ENCODE results near the gene FGGY. TPM values are rescaled to one million over a fixed set of nuclear protein-coding genes. Genes with fewer than 3 reads are reported as not detected.
A peak's percentile ranks its signal among the peaks of the same experiment; 100 is the strongest.

Gene FGGY
- total and polyA plus RNA-seq, 7 experiments from 2014 or later, result 2.5 to 15.2 (median 11.2) TPM

DNA sequence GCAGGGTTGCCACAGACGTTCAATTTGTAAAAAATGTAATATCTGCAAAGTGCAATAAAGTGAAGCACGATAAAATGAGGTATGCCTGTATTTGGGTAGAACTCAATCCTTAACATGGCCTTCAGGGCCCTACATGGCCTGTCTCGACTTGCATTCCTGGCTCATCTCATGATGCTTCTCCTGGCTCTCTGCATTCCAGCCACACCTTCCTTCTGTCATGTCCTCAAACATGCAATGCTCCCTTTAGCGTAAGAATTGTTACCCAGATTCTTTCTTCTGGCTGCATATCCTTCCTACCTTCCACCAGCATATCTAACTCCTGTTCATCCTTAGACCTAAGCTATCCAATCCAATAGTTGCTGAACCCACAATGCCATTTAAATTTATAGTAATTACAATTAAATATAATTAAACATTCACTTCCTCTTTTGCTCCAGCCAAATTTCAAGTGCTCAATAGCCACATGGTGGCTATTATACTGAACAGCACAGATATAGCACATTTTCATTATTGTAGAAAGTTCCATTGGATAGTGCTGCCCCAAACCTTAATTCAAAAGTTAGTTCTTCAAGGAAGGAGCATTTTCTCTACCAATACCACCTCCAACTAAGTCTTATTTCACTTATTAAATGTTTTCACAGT, 32.6 kb downstream of the FGGY start:
- H3K9me3 ChIP-seq (ENCODE audit: control insufficient read depth in 2 of 3, low read length in 3 of 3), result no peaks in the 10 kb centered on the region
- H3K27ac ChIP-seq (ENCODE audit: low read depth, low read length), result no peak overlapping the region
- intact Hi-C loops (cut with micrococcal nuclease), result loop anchor here in 1 of 2 donors (2.0 kb wide), 1 partner anchor 33 kb away; the partner anchor contains the start of gene FGGY
- no peaks in the 10 kb centered on the region for H3K36me3 ChIP-seq (ENCODE audit: control insufficient read depth in 2 of 3, insufficient read depth in 3 of 3, low read length in 3 of 3)
- POLR2A ChIA-PET, result no interaction called here
- H3K27me3 Mint-ChIP-seq, result no peaks in the 10 kb centered on the region
- no peak overlapping the region for H3K27ac Mint-ChIP-seq
- peaks cover 0 to 12% (median 0%) of the 10 kb centered on the region in 11 donors for H3K9me3 Mint-ChIP-seq
- H3K4me3 Mint-ChIP-seq, result no peak overlapping the region
- H3K4me1 Mint-ChIP-seq, result peaks cover 5 to 38% (median 20%) of the 10 kb centered on the region in 7 donors
- DNase-seq, result no peak
- peaks cover 10 to 54% (median 24%) of the 10 kb centered on the region in 5 donors for H3K36me3 Mint-ChIP-seq
- H3K27me3 ChIP-seq (ENCODE audit: control insufficient read depth in 2 of 2, insufficient read depth in 2 of 2, low read length in 2 of 2), result no peaks in the 10 kb centered on the region
- H3K4me3 ChIP-seq (ENCODE audit: low read length), result no peak overlapping the region
- no peak for ATAC-seq
- CTCF ChIA-PET, result no interaction called here
- H3K4me1 ChIP-seq (ENCODE audit: control insufficient read depth in 2 of 2, insufficient read depth in 2 of 2, low read length in 2 of 2), result peaks cover 3 to 10% of the 10 kb centered on the region in 2 donors

DNA sequence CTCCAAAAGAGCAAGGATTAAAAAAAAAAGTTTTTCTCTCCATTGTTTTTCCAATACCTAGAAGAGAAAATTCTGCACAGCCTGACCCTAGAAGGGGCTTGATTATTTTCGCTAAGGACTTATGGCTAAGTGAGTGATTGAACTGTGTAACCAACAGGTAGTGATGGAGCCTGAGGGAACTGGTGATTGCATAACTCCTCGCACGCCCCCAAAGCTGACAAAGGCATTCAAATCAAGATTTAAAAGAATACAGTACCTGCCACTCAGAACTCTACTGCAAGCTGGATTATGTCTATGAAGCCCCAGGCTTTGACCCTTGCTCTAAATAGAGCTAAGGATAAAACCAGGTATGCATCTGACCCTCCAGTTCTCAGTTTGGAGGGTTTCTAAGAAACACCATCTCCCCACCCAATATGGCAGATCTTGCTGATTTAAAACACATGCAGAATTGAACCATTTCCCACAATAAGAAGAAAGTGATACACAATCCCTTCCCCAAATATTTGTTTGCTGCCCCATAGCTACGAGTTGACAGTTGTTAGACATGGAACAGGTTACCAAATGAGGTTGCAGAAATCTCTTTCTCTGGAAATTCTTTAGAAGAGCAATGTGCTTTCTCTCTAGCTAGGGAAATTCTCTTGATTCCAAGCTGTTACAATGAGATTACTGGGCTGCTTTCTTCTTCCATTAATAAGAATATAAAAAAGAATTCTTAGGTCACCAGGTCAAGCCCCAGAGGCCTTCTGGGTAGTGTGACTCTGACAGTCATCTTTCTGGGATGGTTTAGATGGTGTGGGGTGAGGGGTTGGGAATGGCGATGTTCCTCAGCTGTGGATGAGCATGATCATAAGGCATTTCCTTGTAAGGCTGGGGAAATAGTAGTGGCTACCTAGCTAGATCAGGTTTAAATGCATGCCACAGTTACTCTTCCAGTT, 35.1 kb downstream of the FGGY start:
- ChIA-PET POLR2A (no interaction called here), CTCF (no interaction called here)
- peaks cover 0 to 43% (median 5%) of the 10 kb centered on the region in 5 donors for H3K36me3 Mint-ChIP-seq
- H3K27me3 Mint-ChIP-seq, result no peaks in the 10 kb centered on the region
- H3K27ac Mint-ChIP-seq, result peak overlapping the region in 1 of 9 donors; percentile 50
- Histone ChIP-seq H3K27me3 (ENCODE audit: control insufficient read depth in 2 of 2, insufficient read depth in 2 of 2, low read length in 2 of 2) (no peaks in the 10 kb centered on the region), H3K4me1 (ENCODE audit: control insufficient read depth in 2 of 2, insufficient read depth in 2 of 2, low read length in 2 of 2) (peaks cover 3 to 10% of the 10 kb centered on the region in 2 donors), H3K36me3 (ENCODE audit: control insufficient read depth in 2 of 3, insufficient read depth in 3 of 3, low read length in 3 of 3) (no peaks in the 10 kb centered on the region), H3K9me3 (ENCODE audit: control insufficient read depth in 2 of 3, low read length in 3 of 3) (no peaks in the 10 kb centered on the region), H3K4me3 (ENCODE audit: low read length) (no peak overlapping the region), H3K27ac (ENCODE audit: low read depth, low read length) (no peak overlapping the region)
- intact Hi-C loops (cut with micrococcal nuclease), result no loop called here
- peaks cover 5 to 41% (median 20%) of the 10 kb centered on the region in 7 donors for H3K4me1 Mint-ChIP-seq
- no peak overlapping the region for H3K4me3 Mint-ChIP-seq
- peaks cover 0 to 7% (median 0%) of the 10 kb centered on the region in 11 donors for H3K9me3 Mint-ChIP-seq
- no peak for DNase-seq
- ATAC-seq, result no peak

DNA sequence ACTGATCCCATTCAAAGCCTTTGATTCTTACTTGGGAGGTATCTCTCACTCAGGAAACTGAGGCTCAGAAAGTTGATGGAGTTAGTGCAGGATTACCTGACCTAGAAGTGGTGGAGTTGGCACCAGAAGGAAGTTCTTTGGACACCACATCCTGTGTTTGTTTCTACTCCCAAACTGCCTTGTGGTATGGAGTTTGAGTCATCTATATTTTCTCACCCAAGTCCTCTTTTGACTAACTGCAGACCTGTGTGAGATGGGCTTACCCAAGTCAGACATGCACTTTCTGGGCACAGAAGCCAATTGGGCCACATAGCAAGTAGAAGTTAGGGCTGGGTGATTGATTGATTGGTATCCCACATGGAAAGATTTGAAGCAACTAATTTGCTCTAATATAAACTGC, 36.1 kb downstream of the FGGY start:
- H3K27me3 Mint-ChIP-seq, result no peaks in the 10 kb centered on the region
- Histone ChIP-seq H3K4me3 (ENCODE audit: low read length) (no peak overlapping the region), H3K4me1 (ENCODE audit: control insufficient read depth in 2 of 2, insufficient read depth in 2 of 2, low read length in 2 of 2) (peaks cover 3 to 9% of the 10 kb centered on the region in 2 donors), H3K27me3 (ENCODE audit: control insufficient read depth in 2 of 2, insufficient read depth in 2 of 2, low read length in 2 of 2) (no peaks in the 10 kb centered on the region), H3K36me3 (ENCODE audit: control insufficient read depth in 2 of 3, insufficient read depth in 3 of 3, low read length in 3 of 3) (no peaks in the 10 kb centered on the region), H3K9me3 (ENCODE audit: control insufficient read depth in 2 of 3, low read length in 3 of 3) (no peaks in the 10 kb centered on the region), H3K27ac (ENCODE audit: low read depth, low read length) (no peak overlapping the region)
- ChIA-PET CTCF (no interaction called here), POLR2A (no interaction called here)
- peak overlapping the region in 1 of 10 donors; percentile 35 for H3K4me3 Mint-ChIP-seq
- ATAC-seq, result no peak
- H3K27ac Mint-ChIP-seq, result peak overlapping the region in 2 of 9 donors; percentile 50 to 84
- peaks cover 0 to 32% (median 20%) of the 10 kb centered on the region in 7 donors for H3K4me1 Mint-ChIP-seq
- H3K9me3 Mint-ChIP-seq, result peaks cover 0 to 7% (median 0%) of the 10 kb centered on the region in 11 donors
- DNase-seq, result peak in 1 of 9 donors; percentile 26
- peaks cover 0 to 38% (median 5%) of the 10 kb centered on the region in 5 donors for H3K36me3 Mint-ChIP-seq
- intact Hi-C loops (cut with micrococcal nuclease), result no loop called here

DNA sequence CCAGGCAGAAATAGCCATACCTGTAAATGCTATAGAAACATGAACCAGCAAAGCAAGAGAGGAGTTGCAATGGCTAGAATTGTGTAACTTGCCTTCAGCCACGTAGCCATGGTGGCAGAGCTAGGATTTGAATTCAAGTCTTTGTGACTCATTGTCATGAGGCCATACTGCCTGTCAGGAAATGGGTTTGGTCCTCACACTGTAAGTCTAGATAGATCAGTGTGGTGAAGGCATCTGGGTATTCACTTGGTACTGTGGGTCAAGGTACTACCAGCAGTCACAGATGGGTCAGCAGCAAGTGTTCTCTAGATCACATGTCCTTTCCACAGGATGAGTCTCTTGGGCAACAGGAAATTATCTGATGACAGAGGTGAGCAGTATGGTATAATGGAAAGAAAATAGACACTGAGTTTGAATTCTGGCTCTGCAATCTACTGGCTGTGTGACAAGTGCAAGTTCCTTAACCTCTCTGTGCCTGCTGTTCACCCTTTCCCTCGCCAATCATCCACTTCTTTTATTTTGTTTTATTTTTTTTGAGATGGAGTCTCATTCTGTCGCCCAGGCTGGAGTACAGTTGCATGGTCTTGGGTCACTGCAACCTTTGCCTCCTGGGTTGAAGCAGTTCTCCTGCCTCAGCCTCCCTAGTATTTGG, 36.9 kb downstream of the FGGY start:
- ChIA-PET POLR2A (no interaction called here), CTCF (interaction anchor here (0.7 kb wide), 1 partner anchor 272 kb away, joined by 3 read pairs; no protein-coding TSS in a partner anchor)
- Mint-ChIP-seq H3K27me3 (no peaks in the 10 kb centered on the region), H3K27ac (peak overlapping the region in 2 of 9 donors; percentile 19 to 84), H3K4me1 (peaks cover 0 to 24% (median 14%) of the 10 kb centered on the region in 7 donors), H3K9me3 (peaks cover 0 to 7% (median 0%) of the 10 kb centered on the region in 11 donors), H3K36me3 (peaks cover 0 to 32% (median 5%) of the 10 kb centered on the region in 5 donors), H3K4me3 (peak overlapping the region in 1 of 10 donors; percentile 35)
- H3K36me3 ChIP-seq (ENCODE audit: control insufficient read depth in 2 of 3, insufficient read depth in 3 of 3, low read length in 3 of 3), result no peaks in the 10 kb centered on the region
- H3K27ac ChIP-seq (ENCODE audit: low read depth, low read length), result no peak overlapping the region
- H3K4me3 ChIP-seq (ENCODE audit: low read length), result no peak overlapping the region
- ATAC-seq, result peak; percentile 59
- H3K27me3 ChIP-seq (ENCODE audit: control insufficient read depth in 2 of 2, insufficient read depth in 2 of 2, low read length in 2 of 2), result no peaks in the 10 kb centered on the region
- H3K9me3 ChIP-seq (ENCODE audit: control insufficient read depth in 2 of 3, low read length in 3 of 3), result no peaks in the 10 kb centered on the region
- intact Hi-C loops (cut with micrococcal nuclease), result no loop called here
- no peak for DNase-seq
- H3K4me1 ChIP-seq (ENCODE audit: control insufficient read depth in 2 of 2, insufficient read depth in 2 of 2, low read length in 2 of 2), result peaks cover 3 to 7% of the 10 kb centered on the region in 2 donors

DNA sequence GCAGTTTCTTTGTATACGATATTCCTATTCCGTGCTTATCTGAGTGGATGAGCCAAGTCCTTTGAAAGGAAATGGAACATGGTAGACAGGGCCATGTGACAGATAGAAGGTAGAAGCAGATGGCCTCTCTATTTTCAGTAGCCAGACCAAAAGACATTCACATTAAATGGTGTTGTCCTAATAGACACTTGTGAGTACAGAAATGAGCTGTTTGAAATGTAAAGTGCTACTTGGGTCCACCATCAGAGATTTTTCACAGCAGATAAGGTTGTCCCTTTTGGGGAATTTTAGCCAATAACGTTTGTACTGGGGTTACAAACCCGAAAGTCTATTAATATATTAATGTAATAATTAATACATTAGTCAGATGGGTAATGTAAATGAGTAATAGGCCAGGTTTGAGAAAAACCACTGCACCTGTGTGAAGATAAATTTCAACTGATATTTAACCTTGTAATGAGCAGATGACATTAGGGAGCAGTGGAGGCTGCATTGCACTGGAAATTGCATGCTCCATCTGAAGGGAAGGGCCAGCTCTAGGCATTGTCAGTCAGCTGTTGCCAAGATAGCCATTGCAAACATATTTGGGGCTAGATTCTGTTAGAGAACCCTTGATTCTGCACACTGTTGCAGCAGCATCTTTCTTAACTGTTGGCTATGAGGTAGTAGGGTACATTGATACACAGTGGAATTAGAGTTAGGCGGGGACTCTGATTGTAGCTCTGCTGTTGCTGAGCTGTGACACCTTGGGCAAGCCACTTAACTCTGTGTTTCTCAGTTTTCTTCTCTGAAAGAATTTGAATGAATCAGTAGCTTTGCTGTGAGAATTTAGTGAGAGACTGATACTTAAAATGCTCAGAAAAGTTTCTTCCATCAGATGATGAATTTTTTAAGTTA, 43.8 kb downstream of the FGGY start:
- no peaks in the 10 kb centered on the region for H3K27me3 ChIP-seq (ENCODE audit: control insufficient read depth in 2 of 2, insufficient read depth in 2 of 2, low read length in 2 of 2)
- Mint-ChIP-seq H3K4me1 (peaks cover 0 to 7% (median 0%) of the 10 kb centered on the region in 7 donors), H3K36me3 (peaks cover 0 to 28% (median 15%) of the 10 kb centered on the region in 5 donors), H3K27me3 (no peaks in the 10 kb centered on the region), H3K4me3 (no peak overlapping the region), H3K27ac (peak overlapping the region in 1 of 9 donors; percentile 59), H3K9me3 (peaks cover 0 to 4% (median 0%) of the 10 kb centered on the region in 11 donors)
- no peaks in the 10 kb centered on the region for H3K9me3 ChIP-seq (ENCODE audit: control insufficient read depth in 2 of 3, low read length in 3 of 3)
- DNase-seq, result no peak
- no peak overlapping the region for H3K27ac ChIP-seq (ENCODE audit: low read depth, low read length)
- POLR2A ChIA-PET, result no interaction called here
- intact Hi-C loops (cut with micrococcal nuclease), result no loop called here
- H3K4me1 ChIP-seq (ENCODE audit: control insufficient read depth in 2 of 2, insufficient read depth in 2 of 2, low read length in 2 of 2), result no peaks in the 10 kb centered on the region
- no peaks in the 10 kb centered on the region for H3K36me3 ChIP-seq (ENCODE audit: control insufficient read depth in 2 of 3, insufficient read depth in 3 of 3, low read length in 3 of 3)
- CTCF ChIA-PET, result no interaction called here
- H3K4me3 ChIP-seq (ENCODE audit: low read length), result no peak overlapping the region
- ATAC-seq, result no peak
